ENCODE measurements around the gene FABP2.
"Not testable (repeated sequence)": the region's sequence is repeated elsewhere in the genome, so short reads cannot be mapped to it uniquely, and the experiment has no call there.

Gene FABP2

DNA sequence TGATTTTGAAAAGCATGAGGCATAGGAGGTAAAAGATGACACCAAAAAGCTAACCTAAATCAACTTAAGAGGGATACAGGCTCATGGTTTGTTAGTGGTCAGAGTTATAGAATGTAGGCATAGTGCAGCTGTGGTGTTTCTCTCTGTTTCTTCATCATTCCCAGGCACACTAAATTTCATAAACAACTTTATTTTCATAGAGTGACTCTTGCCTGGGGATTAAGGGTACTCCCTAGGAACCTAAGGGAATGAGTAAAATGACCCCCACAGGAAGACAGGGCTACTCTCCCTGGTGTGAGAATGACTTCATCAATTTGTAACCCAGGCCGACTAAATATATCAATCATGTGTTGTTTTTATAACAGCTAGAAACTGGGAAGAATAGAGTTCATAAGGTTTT is 11.1 kb downstream of the FABP2 start:
- no peak for DNase-seq (ENCODE audit: low spot score)

DNA sequence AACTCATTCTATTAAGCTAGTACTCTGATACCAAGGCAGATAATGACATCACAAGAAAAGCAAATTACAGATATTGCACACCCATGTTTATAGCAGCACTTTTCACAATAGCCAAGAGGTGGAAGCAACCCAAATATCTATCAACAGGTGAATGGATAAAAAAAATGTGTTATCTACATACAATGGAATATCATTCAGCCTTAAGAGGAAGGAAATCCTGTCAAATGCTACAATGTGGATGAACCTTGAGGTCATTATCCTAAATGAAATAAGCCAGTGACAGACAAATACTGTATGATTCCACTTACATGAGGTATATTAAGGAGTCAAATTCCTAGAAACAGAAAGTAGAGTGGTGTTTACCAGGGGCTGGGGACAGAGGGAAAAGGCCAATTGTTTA is 14.3 kb downstream of the FABP2 start:
- no peak for DNase-seq (ENCODE audit: low spot score)

DNA sequence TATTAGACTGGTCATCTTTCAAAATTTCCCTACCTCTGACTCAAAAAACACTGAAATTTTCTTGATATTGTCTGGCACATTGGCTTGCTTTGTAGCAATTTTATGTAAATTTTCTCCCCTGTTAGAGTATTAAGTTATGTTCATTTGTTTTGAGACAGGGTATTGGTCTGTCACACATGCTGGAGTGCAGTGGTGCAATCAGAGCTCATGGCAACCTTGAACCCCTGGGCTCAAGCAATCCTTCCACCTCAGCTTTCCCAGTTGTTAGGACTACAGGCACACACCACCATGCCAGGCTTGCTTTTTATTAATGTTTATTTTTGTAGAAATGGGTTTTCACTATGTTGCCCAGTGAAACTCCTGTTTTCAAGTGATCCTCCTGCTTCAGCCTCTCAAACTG is 17.5 kb downstream of the FABP2 start:
- DNase-seq (ENCODE audit: low spot score): no peak

DNA sequence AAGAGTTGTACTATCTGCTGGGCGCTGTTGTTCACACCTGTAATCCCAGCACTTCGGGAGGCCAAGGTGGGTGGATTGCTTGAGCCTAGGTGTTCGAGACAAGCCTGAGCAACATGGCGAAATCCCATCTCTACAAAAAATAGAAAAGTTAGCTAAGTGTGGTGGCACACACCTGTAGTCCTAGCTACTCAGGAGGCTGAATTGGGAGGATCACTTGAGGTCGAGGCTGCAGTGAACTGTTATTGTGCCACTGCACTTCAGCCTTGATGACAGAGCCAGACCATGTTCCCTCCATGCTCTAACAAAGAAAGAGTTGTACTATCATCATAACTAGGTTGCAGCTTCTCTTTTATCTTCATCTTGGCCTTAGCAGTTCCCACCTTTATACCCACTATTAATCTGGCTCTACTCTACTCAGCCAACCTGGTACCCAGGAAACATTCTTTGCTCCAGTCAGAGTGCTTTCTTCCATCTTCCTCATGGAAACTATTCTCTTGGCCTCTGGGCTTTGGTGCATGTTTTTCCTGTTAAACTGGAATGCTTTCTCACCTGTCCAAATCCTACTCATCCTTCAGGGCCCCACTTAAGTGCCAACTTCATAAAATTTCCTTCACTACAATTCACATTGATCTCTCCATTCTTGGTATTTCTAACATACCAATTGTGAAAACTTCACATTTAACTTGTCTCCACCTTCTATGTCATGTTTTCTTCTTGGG is 18.2 kb downstream of the FABP2 start:
- no peak for DNase-seq (ENCODE audit: low spot score)

DNA sequence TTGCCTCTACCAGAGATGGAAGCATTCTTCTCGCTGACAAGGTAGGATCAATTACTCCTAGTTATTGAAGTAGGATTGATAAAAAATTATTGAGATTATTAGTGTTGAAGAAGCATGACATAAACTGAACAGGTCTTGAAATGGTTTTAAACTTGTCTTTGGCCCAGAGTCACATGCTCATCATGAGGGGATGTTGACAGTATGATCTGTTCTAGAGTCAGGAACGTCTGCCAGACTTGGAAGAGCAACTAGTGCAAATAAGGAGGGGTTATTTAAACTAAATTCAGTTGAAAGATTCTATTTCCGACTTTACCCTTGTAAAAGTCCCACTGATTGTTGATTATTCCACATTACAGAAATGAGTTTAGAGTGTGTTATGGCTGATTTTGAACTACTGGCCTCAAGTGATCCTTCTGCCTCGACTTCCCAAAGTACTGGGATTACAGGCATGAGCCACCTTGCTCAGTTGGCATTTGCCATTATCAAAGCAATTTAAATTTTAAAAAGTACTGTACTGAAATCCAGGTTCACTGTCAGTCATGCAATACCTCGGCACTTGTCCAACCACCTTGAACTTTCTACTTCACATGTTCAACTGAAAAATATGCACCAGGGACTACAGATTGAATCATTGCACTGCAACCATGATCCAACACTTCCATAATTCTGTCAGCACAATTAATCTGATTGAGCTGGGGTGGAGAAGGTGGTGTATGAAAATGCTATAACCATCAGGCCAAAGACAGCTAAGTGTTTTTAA is 19.7 kb downstream of the FABP2 start:
- no peak for DNase-seq (ENCODE audit: low spot score)

DNA sequence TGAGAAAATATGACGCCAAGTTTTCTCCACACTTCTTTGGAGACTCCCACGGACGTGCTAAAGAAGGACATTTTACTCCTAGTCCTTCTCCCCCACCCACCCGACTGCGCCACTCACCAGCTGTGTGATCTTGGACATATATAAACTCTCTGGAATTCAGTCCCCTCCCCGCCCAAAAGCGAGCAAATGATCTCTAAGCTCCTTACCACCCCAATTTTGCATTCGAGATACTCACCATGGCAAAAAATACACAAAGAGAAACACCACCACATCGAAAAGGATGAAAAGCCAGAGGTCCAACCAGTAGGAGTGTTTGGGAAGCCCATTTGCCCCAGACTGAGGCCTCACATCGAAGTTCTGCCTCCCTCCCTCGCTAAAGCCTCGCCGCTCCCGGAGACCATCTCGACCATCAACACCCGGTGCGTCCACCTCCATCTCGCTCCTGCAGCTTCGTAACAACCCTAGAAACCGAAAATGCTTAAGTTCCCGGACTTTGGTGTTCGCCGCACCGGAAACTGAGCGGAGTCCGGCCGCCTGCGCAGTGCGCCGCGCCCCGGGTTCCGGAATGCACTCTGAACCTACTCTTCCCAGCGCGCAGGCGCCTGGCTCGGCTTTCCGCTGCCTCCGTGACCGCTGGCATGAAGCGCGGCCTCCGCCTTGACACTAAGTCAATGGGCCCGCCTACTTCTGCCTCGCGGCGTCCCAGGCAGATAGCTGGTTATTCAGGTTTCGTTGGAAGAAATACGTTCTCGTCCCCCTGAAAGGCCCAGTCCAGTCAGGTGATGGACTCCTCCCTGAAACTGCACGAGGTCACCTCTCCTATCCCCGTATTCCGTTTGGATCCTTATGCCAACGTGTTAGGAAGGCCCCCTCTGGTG is 21.6 kb downstream of the FABP2 start:
- peak; percentile 94 for DNase-seq (ENCODE audit: low spot score)

DNA sequence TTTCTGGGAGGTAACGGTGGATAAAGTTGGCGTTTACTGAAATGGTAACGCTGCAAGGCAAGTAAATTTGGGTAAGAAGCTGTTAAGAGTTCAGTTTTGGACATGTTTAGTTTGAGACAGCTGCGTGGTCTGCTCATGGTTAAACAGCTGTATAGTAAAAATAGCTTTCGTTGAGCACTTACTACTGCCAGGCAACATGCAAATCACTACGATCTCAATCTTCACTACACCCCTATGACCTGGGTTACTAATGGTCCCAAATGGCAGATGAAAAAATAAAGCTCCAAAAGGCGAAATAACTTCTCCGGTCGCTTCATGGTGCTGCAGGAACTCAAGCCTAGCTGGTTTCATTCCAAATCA is 22.2 kb downstream of the FABP2 start:
- DNase-seq (ENCODE audit: low spot score): peak; percentile 46

DNA sequence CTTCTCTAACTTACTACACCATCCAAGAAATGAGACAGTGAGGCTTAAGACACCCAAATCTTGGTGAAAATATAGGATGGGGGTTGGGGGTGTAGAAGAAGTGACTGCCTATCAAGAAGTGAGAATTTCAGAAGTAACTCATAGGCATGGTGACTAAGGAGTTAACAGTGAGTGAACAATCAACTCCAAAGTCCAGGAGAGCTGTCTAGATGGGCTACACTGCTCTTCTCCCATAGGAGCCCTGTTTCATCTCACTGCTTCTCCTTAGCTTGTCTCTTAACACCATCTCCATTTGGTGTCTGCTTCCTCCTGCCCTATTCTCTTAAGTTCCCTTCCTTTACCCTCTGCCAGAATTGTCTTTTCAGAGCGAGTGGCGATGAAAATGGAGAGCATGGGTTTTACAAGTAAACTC is 22.7 kb downstream of the FABP2 start:
- peak; percentile 87 for DNase-seq (ENCODE audit: low spot score)

DNA sequence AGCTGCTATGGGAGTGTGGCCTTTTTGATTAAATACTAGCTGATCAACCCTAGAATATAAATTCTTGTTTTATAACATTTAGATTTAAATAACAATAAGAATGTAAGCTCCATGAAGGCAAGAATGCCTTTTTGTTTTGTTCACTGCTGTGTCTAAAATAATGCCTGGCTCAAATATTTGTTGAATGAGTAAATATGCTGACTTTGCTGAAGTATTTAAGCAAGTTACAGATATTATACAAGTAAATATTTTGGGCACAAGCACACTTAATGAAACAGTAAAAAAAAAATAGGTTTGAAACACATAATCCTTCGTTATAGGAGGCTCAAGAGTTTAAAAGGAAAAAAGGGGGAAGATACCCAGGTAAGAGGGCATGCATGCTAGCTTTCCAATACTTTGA is 24.1 kb downstream of the FABP2 start:
- no peak for DNase-seq (ENCODE audit: low spot score)

DNA sequence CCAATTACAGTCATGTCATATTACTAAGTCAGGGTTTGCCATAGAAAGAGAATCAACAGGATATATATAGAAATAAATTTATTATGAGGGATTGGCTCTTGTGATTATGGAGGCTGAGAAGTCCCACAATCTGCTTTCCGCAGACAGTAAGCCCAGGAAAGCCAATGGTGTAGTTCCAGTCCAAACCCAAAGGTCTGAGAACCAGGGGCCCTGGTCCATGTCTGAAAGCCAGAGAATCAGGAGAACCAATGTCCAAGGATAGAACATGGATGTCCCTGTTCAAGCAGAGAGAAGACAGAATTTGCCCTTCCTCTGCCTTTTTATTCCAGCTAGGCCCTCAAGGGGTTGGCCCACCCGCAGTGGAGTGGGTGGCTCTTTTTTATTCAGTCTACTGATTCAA is 25.6 kb downstream of the FABP2 start:
- DNase-seq (ENCODE audit: low spot score): no peak

DNA sequence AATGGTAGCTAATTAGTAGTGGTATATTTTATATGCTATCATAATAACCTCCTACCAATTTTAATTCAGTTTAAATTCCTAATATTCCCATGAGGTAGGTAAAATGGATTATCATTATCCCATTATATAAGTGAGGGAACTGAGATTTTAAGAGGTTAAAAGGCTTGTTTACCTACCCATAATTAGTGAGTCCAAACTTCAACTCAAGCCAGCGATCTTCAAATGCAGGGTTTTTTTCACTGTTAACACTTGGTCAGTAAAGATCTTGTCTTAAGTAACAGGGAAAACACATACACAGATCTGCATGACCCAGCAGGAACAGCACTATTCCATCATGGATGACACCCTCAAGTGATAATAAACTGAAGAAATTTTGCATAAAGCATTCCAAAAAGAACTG is 31.3 kb downstream of the FABP2 start:
- no peak for DNase-seq (ENCODE audit: low spot score)

DNA sequence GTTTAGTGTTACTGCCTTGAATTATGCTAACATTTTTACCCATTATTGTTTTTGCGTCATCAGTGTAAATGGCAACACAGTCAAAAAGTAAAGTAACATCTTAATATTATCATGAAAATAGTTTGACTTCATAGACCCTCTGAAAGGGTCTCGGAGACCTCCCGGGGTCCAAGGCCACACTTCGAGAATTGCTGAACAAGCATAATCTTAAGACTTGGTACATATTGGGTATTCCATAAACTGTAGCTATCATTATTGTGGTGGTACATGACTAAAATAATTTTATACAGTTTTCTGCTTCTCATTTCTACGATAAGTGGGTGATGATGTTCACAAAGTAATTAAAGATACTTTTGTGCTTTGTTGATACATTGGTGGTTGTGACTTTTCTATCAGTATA is 32.6 kb downstream of the FABP2 start:
- no peak for DNase-seq (ENCODE audit: low spot score)

DNA sequence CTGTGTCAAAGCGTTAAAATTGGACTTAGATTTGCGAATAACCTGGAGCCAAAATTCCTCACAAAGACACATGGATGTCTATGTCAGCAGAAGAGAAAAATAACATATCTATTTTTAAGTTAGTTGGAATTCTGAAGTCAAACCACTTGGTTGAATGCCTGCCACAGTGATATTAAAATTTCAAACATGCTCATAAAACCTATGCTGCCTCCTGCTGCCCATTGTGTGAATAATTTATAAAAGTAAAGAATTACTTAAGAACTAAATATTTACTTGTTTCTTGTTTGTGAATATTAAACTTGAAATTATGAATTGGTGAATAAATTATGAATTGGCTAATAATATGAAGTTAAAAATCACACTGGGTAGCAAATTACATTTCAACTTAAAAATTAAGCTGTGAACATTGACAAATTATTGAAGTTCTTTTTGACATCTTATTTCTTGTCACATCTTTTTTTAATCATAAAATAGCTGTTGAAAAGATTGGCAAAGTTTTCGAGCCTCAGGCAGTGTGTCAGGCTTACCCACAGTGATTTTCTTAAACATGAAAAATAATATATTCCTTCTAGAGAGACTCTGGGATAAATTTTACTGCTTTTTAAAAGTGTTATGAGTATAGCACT is 35.4 kb downstream of the FABP2 start:
- DNase-seq (ENCODE audit: low spot score): peak; percentile 76

DNA sequence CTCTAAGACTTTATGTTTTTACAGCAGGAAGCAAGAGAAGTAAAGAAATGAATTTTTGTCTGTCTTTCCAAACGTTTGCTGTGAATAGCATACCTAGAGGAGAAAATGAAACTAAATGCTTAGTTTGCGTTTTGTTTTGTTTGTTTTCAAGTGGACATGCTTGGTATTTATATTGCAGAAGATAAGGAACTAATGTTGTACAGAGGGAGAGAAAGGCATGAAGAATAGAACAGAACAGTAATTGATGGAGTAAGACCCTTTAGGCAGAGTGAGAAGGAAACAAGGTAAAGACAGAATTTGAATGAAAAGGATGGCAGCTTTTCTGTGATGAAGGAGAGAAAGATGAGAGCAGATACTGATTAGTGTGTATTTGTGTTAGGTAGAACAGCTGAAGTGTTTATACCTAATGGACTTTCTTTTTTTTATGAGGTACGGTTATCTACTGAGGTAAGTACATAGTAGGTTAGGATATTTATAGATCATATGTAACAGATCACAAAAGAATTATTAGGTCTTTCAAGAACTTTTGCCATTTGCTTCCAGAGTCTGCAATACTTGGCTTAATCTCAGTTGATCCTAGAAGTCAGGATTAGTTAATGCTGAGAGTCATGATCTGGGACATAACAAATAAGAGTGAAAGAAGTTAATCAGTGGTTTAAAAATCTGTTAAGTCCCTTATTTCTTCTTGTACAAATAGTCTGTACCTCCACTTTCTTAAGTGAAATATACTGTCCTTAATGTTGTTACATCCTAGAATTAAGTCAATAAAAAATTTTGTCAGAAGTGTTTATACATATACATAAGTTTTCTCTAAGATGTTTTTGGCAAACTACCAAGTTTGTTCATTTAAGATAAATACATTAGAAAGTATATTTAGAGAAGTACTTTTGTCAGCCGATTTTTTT is 36.8 kb downstream of the FABP2 start:
- DNase-seq (ENCODE audit: low spot score): peak; percentile 29

DNA sequence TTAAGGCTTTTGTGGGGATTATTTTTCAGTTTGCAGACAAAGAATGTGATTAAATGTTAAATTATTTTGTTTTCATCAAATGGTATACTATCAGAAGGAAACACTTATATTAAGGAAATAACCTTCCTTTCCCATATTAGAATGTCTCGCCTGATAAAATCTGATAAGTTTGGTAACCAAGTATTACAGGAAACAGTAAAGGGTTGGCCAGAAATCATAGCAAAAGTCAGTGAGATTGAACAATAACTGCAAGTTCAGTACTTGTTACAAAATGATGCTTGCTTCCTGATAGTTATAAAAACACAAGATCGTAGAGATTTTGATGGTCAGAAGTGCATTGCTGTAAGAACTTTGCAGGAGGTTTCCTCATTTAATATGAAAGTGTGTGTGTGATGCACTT is 40.5 kb downstream of the FABP2 start:
- no peak for DNase-seq (ENCODE audit: low spot score)

DNA sequence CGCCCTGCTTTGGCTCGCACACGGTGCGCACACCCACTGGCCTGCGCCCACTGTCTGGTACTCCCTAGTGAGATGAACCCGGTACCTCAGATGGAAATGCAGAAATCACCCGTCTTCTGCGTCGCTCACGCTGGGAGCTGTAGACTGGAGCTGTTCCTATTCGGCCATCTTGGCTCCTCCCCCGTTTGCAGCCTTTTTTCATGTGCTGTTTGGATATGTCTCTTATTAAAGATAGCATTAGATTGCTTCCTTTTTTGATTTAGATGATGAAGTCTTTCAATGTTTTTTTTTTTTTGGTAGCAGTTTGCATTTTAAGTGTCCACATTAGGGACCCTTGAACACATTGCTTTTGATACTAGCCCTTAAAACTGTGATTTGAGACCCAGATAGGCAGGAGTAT is 42.0 kb downstream of the FABP2 start:
- not testable (repeated sequence) for DNase-seq (ENCODE audit: low spot score)

DNA sequence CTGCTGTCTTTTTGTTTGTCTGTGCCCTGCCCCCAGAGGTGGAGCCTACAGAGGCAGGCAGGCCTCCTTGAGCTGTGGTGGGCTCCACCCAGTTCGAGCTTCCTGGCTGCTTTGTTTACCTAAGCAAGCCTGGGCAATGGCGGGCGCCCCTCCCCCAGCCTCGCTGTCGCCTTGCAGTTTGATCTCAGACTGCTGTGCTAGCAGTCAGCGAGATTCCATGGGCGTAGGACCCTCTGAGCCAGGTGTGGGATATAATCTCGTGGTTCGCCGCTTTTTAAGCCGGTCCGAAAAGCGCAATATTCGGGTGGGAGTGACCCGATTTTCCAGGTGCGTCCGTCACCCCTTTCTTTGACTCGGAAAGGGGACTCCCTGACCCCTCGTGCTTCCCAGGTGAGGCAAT is 42.4 kb downstream of the FABP2 start:
- not testable (repeated sequence) for DNase-seq (ENCODE audit: low spot score)

DNA sequence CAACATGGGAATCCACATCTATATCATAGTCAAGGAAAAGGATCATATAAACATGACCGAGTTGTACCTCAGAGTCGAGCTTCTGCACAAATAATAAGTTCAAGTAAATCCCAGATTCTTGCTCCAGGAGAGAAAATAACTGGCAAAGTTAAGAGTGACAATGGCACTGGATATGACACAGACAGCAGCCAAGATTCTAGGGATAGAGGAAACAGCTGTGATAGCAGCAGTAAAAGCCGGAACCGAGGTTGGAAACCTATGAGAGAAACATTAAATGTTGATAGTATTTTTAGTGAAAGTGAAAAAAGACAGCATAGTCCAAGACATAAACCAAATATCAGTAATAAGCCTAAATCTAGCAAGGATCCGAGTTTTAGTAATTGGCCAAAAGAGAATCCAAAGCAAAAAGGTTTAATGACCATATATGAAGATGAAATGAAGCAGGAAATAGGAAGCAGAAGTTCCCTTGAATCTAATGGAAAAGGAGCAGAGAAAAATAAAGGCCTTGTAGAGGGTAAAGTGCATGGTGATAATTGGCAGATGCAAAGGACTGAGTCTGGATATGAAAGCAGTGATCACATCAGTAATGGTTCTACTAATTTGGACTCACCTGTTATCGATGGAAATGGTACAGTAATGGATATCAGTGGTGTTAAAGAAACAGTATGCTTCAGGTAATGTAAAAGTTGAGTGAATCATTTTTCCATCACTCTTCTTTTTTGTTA is 50.4 kb downstream of the FABP2 start:
- no peak for DNase-seq (ENCODE audit: low spot score)

DNA sequence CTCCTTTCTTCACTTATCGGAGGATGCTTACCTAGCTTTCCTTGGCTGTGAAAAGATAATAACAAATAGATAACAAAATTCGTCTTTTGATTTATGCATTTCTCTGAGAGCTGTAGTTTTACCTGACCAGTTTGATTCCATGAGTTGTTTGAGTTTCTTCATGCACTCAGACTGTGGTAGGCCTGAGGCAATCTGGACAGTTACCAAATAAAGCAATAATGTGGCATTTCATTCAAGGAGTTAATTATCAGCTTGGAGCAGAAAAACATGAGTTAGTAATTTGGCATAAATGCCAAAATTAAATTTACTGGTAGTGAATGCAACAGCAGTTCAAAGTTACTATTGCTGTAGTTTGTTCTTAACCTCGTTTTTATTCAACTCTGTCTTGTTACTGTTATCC is 53.5 kb downstream of the FABP2 start:
- no peak for DNase-seq (ENCODE audit: low spot score)
